NCI-H2196 treated with DMSO at 0.1 percent for 48 hours (cell line): ENCODE data around the gene LMAN2.
"Not testable (repeated sequence)": the region's sequence is repeated elsewhere in the genome, so short reads cannot be mapped to it uniquely, and the experiment has no call there.

ENCODE experiments used
- DNase-seq: peaks from one replicate; lab custom pipeline; 2025; ENCODE audit not compliant: unreplicated experiment; lab: John Stamatoyannopoulos, UW

The LMAN2 gene

DNA sequence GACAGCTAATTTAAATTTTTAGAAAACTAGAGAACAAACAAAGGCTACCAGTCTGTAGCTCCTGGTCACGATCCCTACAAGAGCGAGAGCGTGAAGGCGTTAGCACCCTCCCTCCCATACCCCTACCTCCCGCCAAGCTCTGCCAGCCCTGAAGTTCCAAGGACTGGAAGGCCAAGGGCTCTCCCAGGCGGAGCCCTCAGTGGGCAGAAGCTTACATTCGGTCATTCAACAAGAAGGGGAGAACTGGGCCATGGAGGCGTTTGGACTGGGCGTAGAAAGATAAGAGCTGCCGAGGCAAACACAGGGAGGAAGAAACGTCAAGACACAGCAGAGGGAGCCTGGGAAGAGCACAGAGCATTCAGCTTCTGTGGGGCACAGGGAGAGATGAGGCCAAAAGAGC lies 42.7 kb downstream of the LMAN2 start:
- DNase-seq = no peak

DNA sequence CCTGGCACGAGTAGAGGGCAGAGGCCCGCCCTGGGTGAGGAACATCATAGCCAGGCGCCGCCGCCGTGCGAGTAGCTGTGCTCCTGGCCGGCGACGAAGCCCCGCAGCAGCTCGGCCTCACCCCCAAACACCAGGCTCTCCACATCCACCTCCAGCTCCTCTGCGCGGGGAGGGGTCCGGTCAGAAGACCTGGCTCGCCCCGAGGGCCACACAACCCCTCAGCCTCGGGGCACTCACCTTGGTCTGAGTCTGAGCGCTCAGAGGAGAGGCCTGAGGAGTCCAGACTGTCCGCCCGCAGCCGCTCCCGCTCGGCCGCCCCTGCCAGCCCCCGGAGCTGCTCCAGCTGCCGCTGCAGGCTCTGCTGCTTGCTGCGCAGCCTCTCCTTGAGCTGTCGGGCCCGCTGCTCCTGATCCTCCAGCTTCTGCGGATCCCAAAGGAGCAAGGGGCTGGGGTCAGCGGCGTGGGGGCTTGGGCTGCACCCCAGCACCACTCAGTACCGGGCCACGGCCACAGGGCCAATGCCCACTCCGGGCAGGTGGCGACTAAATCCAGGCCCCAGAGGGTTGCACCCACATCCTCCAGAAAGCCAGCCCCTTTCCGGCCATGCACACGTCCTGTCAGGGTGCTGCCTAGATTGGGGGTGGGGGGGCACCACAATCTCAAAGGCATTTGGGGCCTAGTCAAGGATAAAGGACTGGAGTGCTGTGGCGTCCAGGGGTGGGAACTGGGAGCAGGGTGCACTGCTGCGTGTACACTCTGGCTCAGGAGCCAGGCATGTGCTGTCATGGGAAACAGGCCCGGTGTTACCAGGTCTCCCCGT lies 43.7 kb downstream of the LMAN2 start:
- no peak for DNase-seq

DNA sequence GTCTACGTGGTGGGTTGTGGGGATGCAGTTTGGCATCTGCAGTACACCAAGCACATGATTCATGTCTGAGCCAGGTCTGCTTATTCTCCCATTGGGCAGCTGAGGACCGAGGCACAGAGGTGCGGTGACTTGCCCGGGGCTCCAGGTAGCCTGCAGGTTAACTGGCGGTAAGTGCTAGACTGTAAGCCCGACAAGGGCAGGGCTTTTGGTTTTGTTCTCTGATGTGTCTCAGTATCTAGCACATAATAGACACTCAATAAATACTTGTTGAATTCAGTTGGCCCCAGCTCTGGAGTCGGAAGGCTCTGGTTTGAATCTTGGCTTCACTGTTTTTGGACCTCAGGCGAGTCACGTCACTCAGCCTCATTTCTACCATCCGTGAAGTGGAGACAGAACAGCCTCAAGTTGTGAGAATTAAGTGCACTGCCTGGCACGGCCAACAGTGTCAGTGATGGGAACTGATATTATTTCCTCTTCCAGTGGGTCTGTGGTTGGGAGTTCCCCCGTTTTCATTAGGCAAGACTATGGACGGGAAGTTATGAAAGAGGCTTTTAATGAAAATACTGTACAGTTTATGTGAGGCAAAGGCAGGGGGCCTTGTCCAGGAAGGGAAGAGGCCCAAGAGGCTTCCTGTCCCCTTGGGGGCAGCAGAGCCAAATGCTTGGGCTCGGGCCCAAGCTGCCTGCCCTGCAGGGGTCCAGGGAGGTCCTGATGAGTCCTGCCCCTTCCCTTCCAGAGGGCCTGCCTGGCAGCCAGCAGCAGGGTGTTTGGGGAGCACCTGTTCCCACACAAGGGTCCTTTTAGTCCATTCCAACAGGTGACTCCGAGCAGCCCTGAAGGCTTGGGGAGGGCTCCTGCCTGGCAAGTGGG lies 44.6 kb downstream of the LMAN2 start:
- DNase-seq = no peak

DNA sequence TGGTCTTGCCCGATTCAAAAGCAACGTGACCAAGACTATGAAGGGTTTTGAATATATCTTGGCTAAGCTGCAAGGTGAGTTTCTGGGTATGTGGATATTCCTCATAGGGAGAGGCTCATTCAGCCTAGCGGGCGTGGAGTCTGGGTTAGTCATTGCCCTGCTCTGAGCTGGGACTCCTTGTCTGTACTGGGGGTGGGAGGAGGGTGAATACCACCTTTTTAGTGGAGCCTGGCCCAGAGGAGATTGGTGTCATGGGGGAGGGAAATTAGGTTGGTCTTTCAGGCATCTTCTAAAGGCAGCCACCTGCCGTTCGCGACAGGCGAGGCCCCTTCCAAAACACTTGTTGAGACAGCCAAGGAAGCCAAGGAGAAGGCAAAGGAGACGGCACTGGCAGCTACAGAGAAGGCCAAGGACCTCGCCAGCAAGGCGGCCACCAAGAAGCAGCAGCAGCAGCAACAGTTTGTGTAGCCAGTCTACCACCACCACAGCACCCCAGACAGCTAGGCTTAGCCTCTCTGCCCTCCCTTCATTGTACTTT lies 45.3 kb downstream of the LMAN2 start:
- not testable (repeated sequence) for DNase-seq

DNA sequence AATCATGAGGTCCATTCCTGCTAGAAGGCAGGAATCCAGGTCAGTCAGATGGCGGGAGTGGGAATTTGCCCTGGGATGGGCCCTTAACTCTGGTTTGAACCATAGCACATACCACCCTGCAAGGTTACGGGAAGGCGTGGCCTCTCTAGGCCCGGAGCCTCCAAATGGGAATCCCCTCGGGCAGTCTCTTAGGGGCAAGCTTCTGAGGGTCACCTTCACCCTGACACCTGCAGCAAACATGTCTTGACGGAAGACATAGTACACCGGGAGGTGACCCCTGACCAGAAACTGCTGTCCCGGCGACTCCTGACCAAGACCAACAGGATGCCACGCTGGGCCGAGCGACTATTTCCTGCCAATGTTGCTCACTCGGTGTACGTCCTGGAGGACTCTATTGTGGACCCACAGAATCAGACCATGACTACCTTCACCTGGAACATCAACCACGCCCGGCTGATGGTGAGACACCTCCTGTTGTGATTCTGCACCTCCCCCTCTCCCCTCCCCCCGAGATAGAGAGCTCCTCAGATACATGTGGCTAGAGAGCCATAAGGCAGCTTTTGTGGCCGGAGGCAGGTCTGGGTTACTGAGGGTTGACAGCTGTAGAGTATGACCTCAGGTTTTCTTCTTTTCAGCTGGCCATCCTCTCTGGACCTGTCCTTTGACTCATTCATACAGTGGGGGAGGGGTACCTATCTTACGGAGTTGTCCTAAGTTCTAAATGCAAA lies 46.9 kb downstream of the LMAN2 start:
- DNase-seq = no peak

DNA sequence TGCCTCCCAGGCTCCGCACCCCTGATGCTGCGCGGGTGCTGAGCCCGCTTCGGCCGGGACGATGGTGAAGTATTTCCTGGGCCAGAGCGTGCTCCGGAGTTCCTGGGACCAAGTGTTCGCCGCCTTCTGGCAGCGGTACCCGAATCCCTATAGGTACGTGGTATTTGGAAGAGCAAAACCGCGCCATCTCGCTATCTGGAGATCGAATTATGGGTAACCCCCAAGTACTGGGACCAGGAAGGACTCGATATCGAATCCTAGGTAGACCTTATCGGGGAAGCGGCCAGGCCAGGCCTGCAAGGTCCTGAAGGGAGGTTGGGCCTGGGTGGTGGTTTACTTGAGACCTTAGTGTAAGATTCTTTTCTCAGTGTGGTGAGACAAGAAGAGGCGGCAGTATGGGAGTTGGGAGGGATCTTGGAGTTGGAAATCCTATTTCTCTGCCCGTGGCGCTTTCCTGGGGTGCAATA lies 47.5 kb downstream of the LMAN2 start:
- DNase-seq = no peak

DNA sequence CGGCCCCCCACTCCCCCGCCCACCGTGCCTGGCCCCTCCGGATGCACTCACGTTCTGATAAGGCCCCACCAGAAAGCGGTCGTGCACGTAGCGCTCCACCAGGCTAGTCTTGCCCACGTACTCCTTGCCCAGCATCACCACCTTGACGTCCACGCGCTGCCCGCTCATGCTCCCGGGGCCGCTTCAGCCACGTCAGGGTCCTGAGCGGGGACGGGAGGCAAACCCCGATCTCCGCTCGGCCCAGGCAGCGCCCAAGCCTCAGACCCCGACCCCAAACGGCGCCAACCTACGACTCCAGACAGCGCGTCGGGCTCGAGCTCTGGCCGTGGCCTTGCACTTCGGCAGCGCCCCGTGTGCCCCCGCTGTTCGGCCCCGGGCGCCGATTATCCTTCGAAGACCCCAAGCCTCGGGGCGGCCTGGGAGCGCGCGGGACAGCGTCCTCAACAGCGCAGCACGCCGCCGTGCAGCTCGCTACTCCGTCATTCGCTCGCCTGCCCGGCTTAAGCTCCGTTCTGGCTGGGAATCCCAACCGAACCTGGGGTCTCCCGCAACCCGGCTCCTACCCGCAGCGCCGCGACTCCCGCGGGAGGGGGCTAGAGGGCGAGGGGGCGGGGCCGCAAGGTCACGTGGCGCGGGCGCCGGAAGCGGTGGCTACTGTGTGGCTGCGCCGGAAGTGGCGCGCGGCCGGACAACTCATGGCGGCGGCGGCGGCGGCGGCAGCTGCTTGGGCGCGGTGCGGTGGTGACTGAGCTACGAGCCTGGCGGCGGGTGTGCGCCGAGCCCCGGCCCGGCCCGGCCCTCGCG lies 48.1 kb downstream of the LMAN2 start, which contains the start of the genes PRELID1 and RAB24:
Gene PRELID1, plus strand, starts transcription at position 679 of the 804 bp plus-strand sequence. CDS start 187 bp downstream, outside the sequence.
Gene RAB24, minus strand, starts transcription at position 599 of the 804 bp plus-strand sequence. Its CDS starts 431 bp downstream, at position 168.
- peak; percentile 47 for DNase-seq

DNA sequence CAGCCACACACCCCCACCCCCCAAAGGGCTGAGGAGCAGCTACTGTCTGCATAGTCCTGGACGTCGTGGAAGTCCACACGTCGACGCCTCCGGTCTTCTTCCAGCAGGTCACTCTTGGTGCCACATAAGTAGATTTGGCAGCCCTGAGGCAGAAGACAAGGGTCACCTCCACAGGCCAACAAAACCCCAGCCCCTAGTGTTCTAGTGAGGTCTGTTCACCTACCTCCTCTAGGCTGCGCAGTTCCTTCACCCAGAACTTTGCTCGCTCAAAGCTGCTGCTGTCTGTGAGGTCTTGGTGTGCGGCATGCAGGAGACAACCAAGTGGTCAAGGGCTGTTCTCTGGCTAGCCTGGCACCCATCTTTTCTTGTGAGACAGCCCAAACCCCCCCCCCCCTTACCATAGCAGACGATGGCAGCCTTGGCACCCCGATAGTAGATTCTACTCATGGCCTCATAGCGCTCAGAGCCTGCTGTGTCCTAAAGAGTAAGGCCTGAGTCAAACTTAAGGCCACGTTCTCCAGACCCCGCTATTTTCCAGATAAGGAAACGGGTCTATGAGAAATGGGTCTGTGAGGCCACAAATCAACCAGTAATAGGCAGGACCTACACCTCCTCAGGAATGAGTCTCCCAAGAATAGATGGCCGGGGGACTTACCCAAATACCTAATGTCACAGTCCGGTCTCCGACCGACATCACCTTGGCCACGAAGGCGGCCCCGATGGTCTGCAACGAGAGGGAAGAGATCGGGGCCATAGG lies 48.9 kb downstream of the LMAN2 start:
- DNase-seq = no peak

DNA sequence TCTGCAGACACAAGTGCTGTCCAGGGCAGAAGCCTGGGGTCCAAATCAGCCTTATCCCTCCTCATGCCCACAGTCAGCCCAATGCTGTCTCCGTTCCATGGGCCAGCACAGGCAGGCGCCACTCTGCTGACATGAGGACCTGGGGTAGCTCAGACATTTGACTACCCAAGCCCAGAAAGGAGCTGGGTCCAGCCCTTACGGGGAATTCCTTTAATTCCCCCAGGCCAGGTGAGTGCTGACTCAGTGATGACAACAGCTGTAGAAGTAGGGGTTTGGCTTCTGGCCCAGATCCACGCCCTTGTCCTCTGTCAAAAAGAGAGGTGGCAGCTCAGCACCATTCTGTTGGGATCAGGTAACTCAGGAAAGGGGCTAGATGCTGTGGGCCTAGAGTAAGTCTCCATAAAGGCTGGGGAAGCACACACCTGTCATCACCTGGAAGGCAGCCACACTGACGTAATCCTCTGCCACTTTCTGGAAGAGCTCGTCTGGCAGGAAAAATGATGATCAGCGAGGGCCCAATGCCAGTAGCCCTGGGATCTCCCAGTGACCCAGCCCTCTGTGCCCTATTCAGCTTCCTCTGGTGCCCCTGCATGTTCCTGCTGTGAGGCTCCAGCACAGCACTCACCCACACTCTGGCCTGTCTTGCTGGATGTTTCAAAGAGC lies 49.8 kb downstream of the LMAN2 start:
- DNase-seq = peak; percentile 93

DNA sequence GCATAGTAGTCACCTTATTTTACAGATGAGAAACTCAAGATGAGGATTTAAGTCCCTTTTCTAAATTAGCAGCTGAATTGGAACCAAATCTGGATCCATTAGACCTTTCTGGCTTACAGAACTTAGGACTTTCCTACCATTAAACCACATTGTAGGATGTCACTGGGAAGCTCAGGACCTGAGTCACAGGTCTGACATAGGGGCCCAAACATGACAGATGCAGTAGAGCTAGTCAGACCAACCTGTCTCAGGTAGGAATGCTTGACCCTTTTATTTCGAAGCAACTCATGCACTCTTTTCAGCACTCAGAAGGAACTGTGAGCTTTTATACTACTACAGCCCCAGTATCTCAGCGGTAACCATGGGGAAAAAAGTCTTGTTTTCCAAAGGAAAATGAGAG lies 50.5 kb downstream of the LMAN2 start:
- no peak for DNase-seq

DNA sequence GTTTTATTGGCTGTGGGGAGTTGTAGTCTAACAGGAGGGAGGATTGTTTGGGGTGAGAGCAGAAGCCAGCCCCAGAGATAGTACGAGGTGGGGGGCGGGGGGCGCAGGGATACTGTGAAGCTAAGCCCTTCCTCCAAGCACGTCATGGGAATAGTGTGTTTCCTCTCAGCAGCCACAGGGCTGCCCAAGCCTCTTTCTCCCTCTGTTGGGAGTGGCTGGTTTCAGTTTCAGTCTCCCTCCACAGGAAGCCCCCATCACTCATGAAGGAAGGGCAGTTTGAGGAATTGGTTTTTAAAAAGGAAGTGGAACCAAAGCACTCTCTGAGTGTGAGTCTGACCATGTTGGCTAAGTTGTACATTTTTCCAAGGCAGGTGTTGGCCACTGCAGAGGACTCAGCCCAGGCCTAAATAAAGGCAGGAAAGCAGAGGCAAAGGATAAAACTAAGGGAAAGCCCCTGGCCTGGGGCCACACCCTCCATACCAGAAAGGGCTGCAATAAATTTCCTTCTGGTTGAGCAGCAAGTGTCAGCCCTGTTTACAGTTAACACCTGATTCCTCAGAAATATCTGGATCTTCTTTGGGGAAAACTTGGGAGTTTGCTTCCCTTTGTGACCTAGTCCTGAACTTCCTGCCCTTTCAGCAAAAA lies 51.1 kb downstream of the LMAN2 start:
- no peak for DNase-seq

DNA sequence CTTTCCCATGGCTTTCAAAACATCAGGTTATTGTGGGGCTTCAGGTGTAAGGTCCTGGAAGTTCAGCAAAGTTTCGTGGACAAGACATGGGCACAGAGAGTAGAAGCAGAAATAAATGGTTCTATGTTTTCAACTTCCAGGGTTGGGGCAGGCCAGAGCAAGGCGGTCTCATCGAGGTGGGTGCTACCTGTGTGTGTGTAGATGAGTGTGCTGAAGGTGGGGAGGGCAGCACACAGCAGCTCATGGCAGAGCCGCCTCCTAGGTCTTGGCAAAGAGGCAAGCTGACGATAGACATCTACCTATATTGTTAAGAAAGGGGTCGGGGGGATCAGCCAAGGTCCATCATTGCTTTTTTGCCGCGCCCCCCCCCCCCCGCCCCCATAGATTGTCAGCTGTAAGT lies 51.8 kb downstream of the LMAN2 start:
- no peak for DNase-seq

DNA sequence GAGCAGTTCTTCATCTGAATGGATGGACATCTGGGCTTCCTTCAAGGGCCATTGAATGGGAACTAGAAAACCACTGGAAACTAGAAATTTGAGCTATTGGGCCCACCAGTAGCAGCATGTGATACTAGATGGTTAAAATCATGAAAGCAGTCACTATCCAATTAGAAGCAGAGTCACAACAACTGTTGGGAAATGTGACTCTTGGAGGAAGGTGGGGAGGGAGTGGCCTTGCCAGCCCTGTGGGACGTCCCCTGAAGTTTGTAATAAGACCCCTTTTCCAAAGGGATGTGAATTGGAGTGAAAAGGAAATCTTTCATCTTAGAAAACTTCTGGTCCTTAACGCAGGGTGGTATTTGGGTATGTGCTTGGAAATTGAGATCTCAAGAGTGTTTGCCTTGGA lies 53.5 kb downstream of the LMAN2 start:
- no peak for DNase-seq

DNA sequence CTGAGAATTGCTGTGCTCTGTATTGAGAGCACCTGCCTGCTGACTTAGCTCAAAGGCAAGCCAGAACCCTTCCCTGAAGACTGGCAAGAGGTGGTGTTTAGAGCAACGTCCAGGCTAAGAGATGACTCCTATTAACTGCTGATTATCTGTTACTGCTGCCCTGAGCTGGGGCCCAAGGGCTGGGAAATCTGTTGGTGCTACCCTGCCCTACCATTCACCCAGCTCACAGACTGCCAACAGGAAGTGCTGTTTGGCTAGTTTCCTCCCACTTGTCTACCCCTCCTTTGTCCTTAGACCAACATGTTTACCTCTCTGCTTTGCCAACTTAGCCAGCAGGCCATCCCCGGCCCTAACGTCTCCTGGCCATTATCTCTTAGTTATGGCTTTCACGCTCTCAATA lies 54.9 kb downstream of the LMAN2 start:
- peak; percentile 31 for DNase-seq

DNA sequence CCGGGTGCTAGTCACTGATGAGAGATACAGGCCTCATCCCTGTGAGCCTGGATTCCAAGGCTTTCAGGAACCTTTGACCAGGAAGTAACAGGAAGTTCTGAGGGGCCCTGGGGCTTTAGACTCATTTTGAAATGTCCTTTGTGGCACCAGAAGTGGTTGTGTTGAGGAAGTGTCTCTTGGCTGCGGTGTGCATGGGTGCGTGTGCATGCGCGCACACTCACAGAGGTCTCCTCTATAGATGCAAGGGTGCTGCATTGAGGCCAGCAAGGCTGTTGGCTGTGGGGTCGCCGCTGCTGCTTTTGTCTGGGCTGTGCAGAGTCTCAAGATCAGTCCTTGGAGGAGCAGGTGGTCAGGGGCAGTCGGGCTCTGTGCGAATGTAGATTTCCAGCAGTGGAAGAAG lies 55.5 kb downstream of the LMAN2 start:
- DNase-seq = no peak

DNA sequence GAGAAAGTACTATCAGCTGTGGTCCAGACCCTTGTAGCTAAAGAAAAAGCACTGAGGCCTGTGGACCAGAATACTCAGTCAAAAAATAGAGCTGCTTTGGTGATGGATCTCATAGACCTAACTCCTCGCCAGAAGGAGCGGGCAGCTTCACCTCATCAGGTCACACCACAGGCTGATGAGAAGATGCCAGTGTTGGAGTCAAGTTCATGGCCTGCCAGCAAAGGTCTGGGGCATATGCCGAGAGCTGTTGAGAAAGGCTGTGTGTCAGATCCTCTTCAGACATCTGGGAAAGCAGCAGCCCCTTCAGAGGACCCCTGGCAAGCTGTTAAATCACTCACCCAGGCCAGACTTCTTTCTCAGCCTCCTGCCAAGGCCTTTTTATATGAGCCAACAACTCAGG lies 56.8 kb downstream of the LMAN2 start:
- no peak for DNase-seq

DNA sequence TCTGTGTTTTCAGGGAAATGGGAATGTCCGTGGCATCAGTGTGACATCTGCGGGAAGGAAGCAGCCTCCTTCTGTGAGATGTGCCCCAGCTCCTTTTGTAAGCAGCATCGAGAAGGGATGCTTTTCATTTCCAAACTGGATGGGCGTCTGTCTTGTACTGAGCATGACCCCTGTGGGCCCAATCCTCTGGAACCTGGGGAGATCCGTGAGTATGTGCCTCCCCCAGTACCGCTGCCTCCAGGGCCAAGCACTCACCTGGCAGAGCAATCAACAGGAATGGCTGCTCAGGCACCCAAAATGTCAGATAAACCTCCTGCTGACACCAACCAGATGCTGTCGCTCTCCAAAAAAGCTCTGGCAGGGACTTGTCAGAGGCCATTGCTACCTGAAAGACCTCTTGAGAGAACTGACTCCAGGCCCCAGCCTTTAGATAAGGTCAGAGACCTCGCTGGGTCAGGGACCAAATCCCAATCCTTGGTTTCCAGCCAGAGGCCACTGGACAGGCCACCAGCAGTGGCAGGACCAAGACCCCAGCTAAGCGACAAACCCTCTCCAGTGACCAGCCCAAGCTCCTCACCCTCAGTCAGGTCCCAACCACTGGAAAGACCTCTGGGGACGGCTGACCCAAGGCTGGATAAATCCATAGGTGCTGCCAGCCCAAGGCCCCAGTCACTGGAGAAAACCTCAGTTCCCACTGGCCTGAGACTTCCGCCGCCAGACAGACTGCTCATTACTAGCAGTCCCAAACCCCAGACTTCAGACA lies 57.5 kb downstream of the LMAN2 start:
- DNase-seq = no peak

DNA sequence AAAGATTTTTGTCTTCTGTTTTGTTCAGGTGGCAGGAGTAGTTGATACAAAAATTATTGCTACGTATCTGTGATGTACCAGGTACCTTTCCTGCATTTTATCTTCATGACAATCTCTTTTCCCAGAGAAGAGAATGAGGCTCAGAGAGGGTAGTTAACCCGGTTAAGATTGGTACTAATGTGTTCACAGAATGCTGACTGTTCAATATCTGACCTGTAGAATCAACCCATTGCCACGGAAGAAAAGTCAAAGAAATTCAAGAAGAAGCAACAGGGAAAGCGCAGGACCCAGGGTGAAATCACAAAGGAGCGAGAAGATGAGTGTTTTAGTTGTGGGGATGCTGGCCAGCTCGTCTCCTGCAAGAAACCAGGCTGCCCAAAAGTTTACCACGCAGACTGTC lies 59.7 kb downstream of the LMAN2 start:
- DNase-seq = no peak
